Glomerular visceral epithelial cell (primary cell): ENCODE data around the gene GRAMD1B.

Source experiments
- DNase-seq: peaks from one replicate; pipeline ENCODE4 v3.0.0-alpha.2; 2016; ENCODE audit errors: extremely low spot score

The GRAMD1B gene

DNA sequence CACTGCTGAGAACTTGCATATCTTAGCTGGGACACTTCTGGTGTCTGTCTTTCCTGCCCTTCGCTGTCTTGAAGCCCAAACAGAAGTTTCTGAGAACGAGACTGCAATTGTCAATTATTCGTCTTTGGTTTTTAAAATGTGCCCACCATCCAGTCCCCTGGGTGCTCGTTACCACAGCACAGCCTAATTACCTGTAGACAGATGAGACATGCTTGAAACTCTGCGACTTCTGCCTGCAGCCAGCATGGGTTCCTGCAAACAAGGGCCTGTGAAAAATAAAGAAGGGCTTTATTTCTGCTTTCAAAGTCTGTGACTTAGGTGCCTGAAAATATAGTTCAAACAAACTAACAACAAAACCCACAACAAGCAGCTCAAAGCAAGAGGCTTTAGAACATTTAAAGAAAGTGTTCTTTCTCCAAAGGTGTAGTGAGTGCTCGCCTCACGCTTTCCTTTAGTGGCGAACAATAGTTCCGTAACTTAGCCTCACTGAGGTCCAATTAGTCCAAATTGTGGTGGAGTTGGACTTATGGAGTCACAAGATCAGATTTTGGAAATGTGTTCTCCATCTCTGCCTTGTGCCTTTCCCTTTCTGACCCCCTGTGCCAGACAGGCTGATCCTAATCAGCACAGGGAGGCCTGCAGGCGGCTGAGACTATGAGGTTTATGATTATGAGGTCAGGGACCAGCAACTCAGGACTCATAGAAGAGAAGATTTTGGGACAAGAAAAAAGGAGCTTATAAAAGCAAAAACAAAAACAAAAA, 20.4 kb upstream of the GRAMD1B start:
- no peak for DNase-seq

DNA sequence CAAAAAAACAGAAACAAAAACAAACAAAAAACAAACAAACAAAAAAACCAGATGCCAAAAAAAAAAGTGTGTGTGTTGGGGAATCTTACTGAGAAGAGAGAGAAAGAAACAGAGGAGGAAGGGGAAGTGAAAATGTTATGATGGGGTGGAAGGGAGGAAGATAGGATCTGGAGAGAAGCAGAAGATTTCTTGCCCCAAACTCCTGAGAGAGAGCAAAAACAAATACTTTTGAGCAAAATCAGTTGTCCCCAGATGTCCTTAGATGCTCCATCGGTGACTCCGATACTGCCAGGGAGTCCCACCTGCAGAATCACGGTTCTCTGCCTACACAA, 19.9 kb upstream of the GRAMD1B start:
- no peak for DNase-seq

DNA sequence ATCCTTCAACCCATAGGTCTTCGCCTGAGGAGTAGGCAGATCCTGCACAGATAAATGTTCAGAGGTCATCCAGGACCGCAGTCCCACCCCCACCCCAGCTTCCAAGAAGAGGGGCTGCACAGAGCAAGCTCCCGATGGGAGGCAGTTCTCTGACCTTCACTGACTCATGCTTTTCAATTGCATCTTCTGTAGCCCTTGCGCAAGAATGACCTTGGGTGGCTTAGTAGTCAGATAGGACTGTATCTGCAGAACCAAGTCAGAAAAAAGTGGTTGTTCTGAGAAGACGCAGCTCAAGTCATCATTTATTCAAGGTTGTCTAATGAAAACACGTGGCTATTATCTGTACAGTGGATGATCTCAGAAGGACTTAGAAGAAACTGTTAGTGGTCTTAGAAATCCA, 16.4 kb upstream of the GRAMD1B start:
- no peak for DNase-seq

DNA sequence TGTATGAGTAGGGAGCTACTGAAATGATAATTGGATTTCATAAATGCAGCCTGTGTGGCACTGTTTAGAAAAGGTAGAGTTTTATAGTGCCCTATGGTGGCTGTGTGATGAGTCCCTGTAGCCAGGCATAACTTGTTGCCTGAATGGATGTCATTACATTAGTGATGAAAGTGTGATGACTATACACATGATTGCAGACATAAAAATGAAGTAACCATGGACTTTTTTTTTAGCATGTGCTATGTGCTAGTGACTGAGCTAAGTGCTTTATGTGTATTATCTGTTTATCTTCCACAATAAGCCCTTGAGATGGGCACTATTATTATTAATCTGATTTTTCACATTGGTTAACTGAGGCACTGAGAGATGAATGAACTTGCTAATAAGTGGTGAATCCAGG, 13.5 kb upstream of the GRAMD1B start:
- DNase-seq: no peak

DNA sequence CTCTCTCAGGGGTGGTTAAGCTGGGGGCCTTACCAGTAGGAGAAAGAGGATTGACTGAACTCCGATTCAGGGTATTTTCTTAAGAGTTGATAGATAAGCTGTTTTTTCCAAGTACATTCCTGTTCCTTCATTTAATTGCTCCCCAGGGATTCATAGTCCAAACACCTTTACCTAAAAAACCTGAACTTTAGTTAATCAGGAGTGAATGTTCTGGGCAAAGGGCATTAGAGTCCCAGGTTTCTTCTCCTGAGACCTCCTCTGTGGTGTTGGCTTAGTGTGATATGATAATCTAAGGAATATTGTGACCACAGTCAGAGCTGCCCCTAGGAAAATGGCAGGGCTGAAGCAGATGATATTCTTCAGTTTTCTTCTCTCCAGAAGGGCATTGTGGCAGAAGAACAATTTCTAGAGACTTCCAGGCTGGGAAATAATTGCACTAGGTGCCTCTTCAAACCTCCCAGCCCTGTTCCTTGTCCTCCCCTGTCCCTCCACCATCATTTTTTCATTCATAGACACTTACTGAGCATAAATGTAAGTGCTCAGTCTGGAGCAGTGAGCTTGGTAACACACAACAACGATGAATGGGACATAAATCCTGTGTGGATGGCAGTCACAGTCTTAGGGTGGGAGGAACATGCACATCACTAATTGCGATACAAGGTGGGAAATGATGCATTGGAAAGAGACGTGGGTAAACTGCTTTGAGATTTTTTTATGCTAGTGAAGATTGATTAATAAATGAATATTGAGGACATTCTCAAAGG, 11.5 kb upstream of the GRAMD1B start:
- DNase-seq: no peak

DNA sequence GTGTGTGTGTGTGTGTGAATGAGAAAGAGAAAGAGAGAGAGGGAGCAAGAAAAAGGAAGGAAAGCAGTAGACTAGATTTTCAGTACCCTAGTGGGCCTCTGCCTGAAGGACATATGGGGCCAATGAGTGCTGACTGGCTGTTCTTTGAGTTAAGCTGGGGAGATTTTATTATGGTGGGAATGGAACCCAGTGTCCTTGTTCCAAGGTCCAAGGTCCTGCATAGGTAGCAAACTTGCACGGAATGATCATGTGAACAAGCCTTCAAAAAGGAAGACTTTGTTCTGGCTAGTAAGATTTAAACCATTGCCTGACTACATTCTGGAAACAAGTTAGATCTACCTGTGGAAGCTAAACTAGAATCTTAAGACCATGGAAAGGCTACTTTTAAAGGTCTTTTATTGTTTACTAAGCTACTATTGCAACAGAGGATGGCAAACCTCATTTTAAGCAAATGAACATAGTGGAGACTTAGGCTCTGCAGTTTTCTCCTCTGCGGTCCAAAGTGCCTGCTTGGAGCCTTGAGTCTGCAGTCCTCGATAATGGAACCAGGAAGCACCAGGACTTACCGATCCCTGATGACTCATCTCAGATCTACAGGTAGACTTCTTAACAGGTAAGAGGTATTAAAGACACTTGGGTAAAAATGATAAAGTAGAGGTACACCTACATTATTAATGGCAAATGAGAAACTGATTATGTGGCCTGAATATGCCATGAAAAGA, 10.2 kb upstream of the GRAMD1B start:
- DNase-seq: no peak

DNA sequence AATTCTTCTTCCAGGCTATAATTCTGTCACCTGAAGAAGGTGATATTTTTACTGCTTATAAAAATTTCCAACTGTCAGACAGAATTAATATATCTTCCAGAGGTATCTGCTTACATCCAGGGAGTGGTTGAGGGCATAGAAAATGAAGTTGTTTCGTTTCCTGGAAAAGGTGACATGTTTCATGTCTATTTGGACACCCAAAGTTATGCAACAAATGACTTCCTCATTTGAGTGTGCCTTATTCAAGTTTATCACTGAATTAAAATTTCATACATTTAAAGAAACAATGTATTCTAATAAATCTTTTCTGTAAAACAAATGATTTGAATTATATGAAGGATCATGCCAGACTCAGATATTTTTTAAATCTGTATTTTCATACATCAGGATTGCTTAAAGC, 8.5 kb upstream of the GRAMD1B start:
- no peak for DNase-seq

DNA sequence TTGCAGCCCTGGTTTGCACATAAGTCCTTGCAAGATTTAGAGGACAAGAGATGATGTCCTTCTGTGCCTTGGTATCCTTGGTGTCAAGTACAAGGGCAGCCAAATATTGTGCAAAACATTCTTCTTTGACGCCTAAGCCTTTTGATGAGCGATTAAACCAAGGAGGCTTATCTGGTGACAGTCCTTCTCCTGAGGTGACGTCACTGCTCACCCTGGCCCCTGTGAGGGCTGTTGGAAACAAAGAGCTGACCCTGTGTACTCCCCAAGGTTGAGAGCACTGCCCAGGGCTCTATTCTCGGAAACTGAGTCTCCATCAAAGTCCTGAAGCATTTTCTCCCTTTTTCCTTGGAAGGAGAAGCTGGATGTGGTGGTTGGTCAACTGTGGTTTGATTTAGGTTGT, 4.7 kb upstream of the GRAMD1B start:
- DNase-seq: no peak

DNA sequence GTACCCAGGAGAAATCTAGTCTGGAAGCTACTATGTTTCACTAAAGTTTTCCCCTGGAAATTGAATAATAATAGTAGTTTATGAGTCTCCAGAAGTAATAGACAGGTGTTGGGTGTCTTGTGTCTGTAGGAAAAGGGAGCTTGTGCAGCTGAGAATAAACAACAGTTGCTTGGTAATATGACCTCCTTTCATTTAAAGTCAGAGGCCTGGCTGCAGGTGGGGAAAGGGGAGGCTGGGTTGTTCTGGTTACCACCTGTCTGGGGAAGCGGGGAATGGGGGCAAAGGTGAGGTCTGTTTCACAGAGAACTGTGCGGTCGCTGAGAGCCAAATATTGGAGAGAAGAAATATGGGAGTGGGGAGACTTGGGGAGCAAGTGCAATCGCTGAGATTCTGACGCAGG, 3.3 kb upstream of the GRAMD1B start:
- DNase-seq: no peak

DNA sequence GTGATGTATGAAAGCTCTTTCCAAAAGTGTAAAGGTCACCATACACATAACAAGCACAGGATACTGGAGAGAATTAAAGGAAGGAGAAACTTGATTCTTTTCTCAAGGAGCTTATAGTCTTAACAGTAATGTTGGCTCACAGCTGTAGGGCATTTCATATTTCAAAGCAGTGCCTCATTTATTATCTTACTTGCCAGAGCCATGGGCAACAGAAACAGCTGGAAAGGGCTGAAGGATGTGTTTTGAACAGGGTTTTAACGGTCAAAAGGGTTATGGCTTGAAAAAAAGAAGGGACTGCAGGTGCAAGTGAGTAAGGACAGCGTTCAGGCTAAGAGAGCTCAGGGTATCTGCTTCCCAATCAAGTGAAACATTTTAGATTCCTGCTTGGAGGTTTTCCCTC, 2.7 kb upstream of the GRAMD1B start:
- no peak for DNase-seq

DNA sequence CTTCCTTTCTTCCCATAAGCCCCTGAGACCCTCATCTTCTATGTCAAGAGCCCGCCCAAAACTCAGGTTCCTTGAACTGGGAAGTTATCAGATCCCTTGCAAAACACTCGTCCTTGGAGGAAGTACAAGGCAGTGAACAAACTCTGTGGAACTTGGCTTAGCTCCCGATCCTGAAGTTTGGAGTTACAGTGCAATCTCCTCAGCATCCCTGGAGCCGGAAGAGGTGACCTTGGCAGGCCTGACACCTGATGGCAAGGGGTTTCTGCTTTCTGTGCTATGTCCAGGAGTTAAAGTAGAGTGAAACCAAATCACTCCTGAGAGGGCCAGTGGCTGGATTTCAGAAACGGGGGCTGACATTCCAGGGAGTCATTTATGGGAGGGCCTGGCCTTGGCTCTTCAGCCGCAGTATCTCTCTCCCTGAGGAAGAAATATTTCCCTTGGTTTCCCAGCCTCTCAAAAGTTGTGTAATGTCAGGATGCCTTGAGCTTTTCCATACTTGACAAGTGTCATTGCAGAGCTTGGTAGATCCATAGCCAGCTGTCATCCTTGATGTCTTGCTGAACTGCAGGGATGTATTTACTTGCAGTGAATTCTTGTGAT, 1.9 kb upstream of the GRAMD1B start:
- no peak for DNase-seq

DNA sequence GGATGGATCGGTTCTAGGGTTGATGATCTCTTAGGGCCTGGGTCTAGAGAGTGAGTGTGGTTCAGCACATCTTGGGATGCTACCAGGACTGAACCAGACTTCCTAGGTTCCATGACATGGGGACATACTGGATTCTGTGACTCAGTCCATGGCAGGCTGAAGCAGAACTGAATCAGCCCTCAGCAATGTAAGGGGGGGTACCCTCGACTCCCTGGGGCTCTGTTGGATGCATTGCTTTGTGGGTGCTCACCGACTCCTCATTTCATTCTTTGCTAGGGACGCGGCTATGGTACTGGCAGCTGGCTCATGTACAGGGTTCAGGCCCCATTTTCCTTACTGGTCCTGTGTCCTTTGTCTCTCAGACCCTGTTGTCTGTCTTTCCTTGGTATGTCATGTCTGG, 733 bp upstream of the GRAMD1B start:
- no peak for DNase-seq

DNA sequence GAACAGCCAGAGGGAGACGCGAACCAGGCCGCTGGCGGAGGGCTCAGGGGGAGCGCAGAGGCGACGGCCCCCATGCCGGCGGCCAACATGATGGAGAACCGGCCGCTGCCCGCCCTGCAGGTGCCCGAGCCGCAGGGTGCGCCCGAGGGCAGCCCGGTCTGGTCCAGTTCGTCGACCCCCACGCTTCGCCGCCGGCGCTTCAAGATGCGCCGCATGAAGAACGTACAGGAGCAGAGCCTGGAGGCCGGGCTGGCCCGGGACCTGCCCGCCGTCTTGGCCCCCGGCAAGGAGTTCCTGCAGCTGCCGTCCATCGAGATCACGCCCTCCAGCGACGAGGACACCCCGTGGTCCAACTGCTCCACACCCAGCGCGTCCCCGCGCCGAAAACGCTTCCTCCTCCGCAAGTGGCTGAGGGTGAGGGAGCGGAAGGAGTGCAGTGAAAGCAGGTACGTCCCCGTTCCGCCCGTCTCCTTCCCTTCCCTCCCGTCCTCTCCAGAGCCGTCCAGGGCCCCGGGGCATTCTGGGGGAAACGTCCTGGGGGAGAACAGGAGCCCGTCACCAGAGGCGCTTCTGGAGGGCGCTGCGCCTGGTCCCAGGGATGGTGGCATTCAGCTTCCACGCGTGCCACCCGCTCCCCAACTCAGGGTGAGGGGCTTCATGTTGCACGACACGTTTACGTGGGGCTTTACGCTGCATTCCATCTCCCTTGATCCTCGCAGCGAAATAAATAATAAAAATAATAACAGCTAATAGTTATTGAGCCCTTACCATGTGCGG, 840 bp downstream of the GRAMD1B start:
- DNase-seq: no peak

DNA sequence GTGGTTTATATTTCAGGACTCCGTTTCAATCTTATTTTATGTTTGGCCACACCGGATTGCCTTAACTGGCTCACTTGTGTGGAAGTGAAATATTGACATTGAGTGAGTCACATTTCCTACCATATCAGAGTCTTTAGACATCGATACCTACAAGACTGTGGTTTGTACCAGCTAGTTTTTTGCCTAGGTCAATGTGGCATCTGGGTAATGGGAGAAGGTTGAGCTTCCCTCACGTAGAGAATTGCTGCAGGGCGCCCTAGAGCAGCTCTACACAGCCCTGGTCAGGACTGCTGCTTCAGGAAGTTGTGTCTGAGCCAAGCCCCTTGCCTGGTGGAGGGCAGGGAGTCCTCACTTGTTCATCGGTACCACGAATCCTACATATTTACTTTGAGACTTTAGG, 1.6 kb downstream of the GRAMD1B start:
- DNase-seq: no peak

DNA sequence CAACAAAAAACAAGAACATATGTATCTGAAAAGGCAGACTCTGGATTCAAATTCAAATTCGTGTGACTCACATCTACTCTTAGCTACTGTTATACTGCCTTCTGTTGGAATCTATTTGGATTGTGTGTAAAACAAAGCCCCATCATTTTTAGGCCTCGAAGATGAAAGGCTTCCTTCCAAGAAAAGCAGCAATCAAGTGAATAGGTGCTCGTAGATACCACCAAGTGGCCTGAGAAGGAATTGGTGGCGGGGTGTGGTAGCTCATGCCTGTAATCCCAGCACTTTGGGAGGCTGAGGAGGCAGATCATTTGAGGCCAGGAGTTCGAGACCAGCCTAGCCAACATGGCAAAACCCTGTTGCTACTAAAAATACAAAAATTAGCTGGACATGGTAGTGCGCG, 4.2 kb downstream of the GRAMD1B start:
- no peak for DNase-seq

DNA sequence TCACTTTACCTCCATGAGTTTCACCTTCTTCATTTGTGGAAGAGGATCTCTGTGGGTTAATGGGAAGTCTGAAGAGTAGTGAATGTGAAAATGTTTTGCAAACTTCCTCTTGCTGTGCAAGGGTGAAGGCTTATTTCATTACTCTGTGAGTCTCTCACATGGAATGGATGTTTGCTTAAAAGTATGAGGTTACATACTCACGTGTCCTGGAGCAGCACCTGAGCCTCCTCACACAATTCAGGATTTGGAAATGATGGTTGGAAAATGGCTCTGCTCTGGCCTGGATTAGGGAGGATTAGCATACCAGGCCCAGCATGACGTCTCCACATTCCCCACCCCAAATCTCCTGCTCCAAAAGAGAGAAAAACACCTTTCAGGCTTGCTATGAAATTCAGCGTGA, 4.8 kb downstream of the GRAMD1B start:
- DNase-seq: no peak

DNA sequence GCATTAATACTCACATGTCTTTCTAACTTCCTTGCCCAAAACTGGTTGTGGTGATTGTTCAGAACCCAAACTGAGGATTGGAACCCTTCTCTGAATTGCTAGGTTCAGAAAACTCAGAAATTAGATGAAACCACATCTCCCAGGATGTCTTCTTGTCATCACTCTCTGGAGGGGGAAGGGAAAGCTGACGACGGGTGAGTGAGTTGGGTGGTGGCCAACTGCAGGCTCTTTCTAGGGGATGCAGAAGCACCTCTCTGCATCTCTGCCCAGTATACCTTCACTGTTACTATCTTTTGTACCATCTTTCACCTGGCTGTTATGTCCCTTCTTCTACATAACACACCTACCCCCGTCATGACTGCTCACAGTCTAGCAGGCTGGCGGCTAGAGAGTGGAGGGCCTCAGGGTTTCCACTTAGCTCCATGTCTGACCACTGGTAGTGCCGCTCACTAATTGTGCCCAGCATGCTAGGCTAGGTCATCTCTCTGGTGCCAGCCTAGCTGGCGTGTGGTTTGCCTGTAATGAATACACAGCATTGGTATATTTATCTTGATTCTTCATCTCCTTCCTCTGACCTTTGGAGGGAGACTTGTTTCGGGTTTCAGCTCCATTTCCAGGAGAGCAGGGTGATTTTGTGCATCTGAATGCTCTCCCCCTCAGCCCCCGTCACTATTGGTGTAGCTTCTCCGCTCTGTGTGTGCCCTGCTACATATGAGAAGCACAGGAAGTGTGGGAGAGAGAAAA, 7.3 kb downstream of the GRAMD1B start:
- no peak for DNase-seq

DNA sequence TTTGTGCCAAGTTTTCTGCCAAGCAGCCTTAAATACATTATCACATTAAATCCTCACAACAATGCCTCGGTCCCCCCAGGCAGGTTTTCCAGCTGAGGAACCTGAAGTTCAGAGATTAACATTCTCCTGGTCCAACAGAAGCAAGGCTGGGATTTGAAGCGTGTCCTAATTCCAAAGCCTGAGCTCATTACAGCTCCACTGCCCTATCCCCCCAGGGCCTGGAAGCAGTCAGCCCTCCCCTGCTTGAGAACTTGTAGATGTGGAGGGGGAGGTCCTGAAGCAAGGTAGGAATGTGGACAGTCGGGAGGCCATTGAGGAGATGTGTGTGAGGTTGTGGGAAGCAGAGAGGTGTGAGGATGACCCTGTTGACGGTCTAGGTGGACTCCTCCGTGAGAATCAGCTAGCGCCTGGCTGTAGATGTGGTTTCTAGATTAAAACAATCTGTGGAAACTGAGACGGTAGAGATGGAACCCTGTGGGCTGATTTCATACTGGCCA, 8.1 kb downstream of the GRAMD1B start:
- no peak for DNase-seq

DNA sequence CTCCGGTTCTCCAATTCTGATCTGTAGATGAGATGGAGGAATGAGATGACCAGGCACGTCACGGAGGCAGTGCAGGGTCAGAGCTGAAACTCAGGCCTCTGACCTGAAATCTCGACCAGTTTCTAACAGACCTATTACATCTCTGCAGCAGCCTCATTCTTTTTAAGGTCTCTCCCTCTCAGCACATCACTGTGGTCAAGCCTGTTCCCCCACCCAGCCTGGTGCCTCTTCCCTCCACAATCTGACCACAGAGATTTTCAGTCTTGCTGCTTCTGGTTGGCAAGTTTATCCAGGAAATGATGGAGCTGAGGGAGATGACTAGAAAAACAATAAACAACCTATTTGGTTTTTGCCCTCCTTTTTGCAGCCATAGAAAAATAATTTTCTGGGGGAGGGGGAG, 9.5 kb downstream of the GRAMD1B start:
- DNase-seq: no peak

DNA sequence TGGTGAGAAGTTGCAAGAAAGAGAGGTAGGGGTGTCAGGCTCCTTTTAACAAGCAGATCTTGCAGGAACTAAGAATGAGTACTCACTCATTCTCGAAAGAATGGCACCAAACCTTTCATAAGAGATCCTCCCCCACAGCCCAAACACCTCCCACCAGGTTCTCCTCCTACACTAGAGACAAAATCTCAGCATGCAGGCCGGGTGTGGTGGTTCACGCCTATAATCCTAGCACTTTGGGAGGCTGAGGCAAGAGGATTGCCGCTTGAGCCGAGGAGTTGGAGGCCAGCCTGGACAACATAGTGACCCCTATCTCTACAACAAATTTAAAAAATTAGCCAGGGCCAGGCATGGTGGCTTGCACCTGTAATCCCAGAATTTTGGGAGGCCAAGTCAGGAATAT, 11.1 kb downstream of the GRAMD1B start:
- no peak for DNase-seq
